Rectal smooth muscle tissue (tissue), 1 donor: ENCODE results near the gene ASIC2.

Experiments
- H3K27ac ChIP-seq: one replicate; pipeline ENCODE4 v1.7.0; 2013; ENCODE audit warnings: low read depth, low read length, inconsistent platforms
- H3K27me3 ChIP-seq: one replicate; pipeline ENCODE4 v1.7.0; 2013; ENCODE audit warnings: low read length; ENCODE audit not compliant: control insufficient read depth, insufficient read depth
- H3K36me3 ChIP-seq: one replicate; pipeline ENCODE4 v1.7.0; 2013; ENCODE audit warnings: low read length; ENCODE audit not compliant: control insufficient read depth, insufficient read depth
- H3K4me1 ChIP-seq: one replicate; pipeline ENCODE4 v1.7.0; 2013; ENCODE audit warnings: low read length; ENCODE audit not compliant: control insufficient read depth, insufficient read depth
- H3K4me3 ChIP-seq: one replicate; pipeline ENCODE4 v1.7.0; 2013; ENCODE audit warnings: low read length
- H3K9ac ChIP-seq: one replicate; pipeline ENCODE4 v1.7.0; 2013; ENCODE audit warnings: low read length

The ASIC2 gene

GRCh38 chr17:33263396-33263795, 29.7 kb downstream of the ASIC2 start:
- Histone ChIP-seq H3K9ac (no peak overlapping the region), H3K27me3 (no peaks in the 10 kb centered on the region), H3K27ac (no peak overlapping the region), H3K36me3 (no peaks in the 10 kb centered on the region), H3K4me3 (no peak overlapping the region), H3K4me1 (no peaks in the 10 kb centered on the region)

GRCh38 chr17:33262266-33263123, 30.6 kb downstream of the ASIC2 start:
- no peaks in the 10 kb centered on the region for H3K36me3 ChIP-seq
- no peaks in the 10 kb centered on the region for H3K27me3 ChIP-seq
- H3K4me3 ChIP-seq = no peak overlapping the region
- H3K9ac ChIP-seq = no peak overlapping the region
- no peaks in the 10 kb centered on the region for H3K4me1 ChIP-seq
- no peak overlapping the region for H3K27ac ChIP-seq

GRCh38 chr17:33261820-33262219, 31.3 kb downstream of the ASIC2 start:
- no peak overlapping the region for H3K4me3 ChIP-seq
- H3K27ac ChIP-seq = no peak overlapping the region
- H3K4me1 ChIP-seq = no peaks in the 10 kb centered on the region
- no peaks in the 10 kb centered on the region for H3K36me3 ChIP-seq
- H3K9ac ChIP-seq = no peak overlapping the region
- H3K27me3 ChIP-seq = no peaks in the 10 kb centered on the region

- H3K4me3 ChIP-seq = no peak overlapping the region
- no peaks in the 10 kb centered on the region for H3K4me1 ChIP-seq
- H3K9ac ChIP-seq = no peak overlapping the region
- no peaks in the 10 kb centered on the region for H3K27me3 ChIP-seq
- H3K27ac ChIP-seq = no peak overlapping the region
- H3K36me3 ChIP-seq = no peaks in the 10 kb centered on the region
These were observed 32.5 kb downstream of the ASIC2 start for GRCh38 chr17:33260638-33261037.

- Histone ChIP-seq H3K27me3 (no peaks in the 10 kb centered on the region), H3K36me3 (no peaks in the 10 kb centered on the region), H3K9ac (no peak overlapping the region)
These were observed 34.8 kb downstream of the ASIC2 start for GRCh38 chr17:33258296-33258695.

GRCh38 chr17:33245183-33245582, 47.9 kb downstream of the ASIC2 start:
- no peaks in the 10 kb centered on the region for H3K4me1 ChIP-seq
- no peak overlapping the region for H3K4me3 ChIP-seq
- no peak overlapping the region for H3K9ac ChIP-seq
- H3K27me3 ChIP-seq = no peaks in the 10 kb centered on the region
- H3K27ac ChIP-seq = no peak overlapping the region
- no peaks in the 10 kb centered on the region for H3K36me3 ChIP-seq

More at GRCh38 chr17:33258296-33258695, 34.8 kb downstream of the ASIC2 start:
- Histone ChIP-seq H3K27ac (no peak overlapping the region), H3K4me3 (no peak overlapping the region), H3K4me1 (no peaks in the 10 kb centered on the region)

- H3K4me3 ChIP-seq = no peak overlapping the region
- H3K9ac ChIP-seq = no peak overlapping the region
- H3K27me3 ChIP-seq = no peaks in the 10 kb centered on the region
- H3K27ac ChIP-seq = no peak overlapping the region
- H3K36me3 ChIP-seq = no peaks in the 10 kb centered on the region
- H3K4me1 ChIP-seq = no peaks in the 10 kb centered on the region
These were observed 49.4 kb downstream of the ASIC2 start for GRCh38 chr17:33243732-33244131.

- H3K36me3 ChIP-seq = no peaks in the 10 kb centered on the region
- H3K27me3 ChIP-seq = no peaks in the 10 kb centered on the region
- H3K4me1 ChIP-seq = no peaks in the 10 kb centered on the region
- no peak overlapping the region for H3K4me3 ChIP-seq
- H3K9ac ChIP-seq = no peak overlapping the region
- H3K27ac ChIP-seq = no peak overlapping the region
These were observed 50.5 kb downstream of the ASIC2 start for GRCh38 chr17:33242375-33243124.

- H3K36me3 ChIP-seq = no peaks in the 10 kb centered on the region
These were observed 51.7 kb downstream of the ASIC2 start for GRCh38 chr17:33241390-33241789.

GRCh38 chr17:33240362-33240761, 52.7 kb downstream of the ASIC2 start:
- no peak overlapping the region for H3K27ac ChIP-seq
- H3K9ac ChIP-seq = no peak overlapping the region
- H3K36me3 ChIP-seq = no peaks in the 10 kb centered on the region
- peaks cover 3% of the 10 kb centered on the region for H3K4me1 ChIP-seq
- no peak overlapping the region for H3K4me3 ChIP-seq
- H3K27me3 ChIP-seq = no peaks in the 10 kb centered on the region

More at GRCh38 chr17:33241390-33241789, 51.7 kb downstream of the ASIC2 start:
- no peak overlapping the region for H3K9ac ChIP-seq
- H3K27me3 ChIP-seq = no peaks in the 10 kb centered on the region
- no peak overlapping the region for H3K27ac ChIP-seq
- no peaks in the 10 kb centered on the region for H3K4me1 ChIP-seq
- no peak overlapping the region for H3K4me3 ChIP-seq

- Histone ChIP-seq H3K36me3 (no peaks in the 10 kb centered on the region), H3K27me3 (no peaks in the 10 kb centered on the region), H3K4me3 (no peak overlapping the region), H3K9ac (no peak overlapping the region), H3K27ac (no peak overlapping the region), H3K4me1 (peaks cover 6% of the 10 kb centered on the region)
These were observed 53.4 kb downstream of the ASIC2 start for GRCh38 chr17:33239702-33240101.

- Histone ChIP-seq H3K27me3 (no peaks in the 10 kb centered on the region), H3K27ac (peak overlapping the region; percentile 60), H3K36me3 (no peaks in the 10 kb centered on the region), H3K4me1 (peaks cover 20% of the 10 kb centered on the region), H3K4me3 (no peak overlapping the region), H3K9ac (no peak overlapping the region)
These were observed 58.0 kb downstream of the ASIC2 start for GRCh38 chr17:33234930-33235685.
